Activated CD8-positive, alpha-beta memory T cell treated with anti-CD3 and anti-CD28 coated beads, Interleukin-2, amount 50 U/mL, for 24 hours (primary cell): Measurements from ENCODE around the gene STK11.

Experiments
- DNase-seq: peaks from one replicate; pipeline ENCODE4 v3.0.0-alpha.2; 2020; ENCODE audit errors: extremely low read depth

STK11 gene

GRCh38 chr19:1211494-1212234 lies 6.1 kb downstream of the STK11 start:
- no peak for DNase-seq

DNA sequence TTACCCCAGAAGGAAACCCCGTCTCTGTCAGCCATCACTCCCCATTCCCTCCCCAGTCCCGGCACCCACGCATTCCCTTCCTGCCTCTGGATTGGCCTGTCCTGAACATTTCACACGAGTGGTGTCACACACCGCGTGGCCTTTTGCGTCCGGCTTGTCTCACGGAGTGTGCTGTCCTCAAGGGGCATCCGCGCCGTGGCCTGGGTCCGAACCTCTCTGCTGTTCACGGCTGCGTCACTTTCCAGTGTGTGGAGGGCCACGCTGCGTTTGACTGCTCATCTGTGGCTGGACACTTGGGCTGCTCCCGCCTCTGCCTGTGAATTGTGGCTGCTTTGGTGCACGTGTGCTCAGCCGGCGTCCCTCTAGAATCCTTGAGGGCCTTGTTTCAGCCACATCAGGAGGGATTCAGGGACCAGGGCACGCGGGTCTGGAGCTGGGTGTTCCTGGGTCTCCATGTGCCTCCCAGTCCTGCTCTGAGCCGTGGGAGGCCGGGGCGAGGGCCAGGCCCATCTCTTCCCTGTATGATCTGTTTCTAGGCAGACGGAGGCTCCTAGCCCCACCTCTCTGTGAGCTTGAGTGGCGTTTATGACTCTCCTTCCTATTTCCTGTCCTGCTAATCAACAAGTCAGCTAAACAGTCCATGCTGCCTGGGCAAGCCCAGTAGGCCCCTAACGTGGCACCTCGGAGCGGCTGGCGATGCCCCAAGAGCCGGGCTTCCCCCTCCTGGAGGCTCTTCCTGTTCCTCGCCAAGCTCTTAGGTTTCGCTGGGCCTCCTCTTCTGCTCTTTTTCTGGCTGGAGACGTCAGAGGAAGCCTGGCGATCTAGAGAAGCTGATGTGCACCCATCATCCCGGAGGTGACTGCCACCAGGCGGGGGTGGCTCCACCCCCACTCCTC lies 8.1 kb downstream of the STK11 start:
- no peak for DNase-seq

GRCh38 chr19:1214299-1214861 lies 8.8 kb downstream of the STK11 start:
- DNase-seq: no peak

GRCh38 chr19:1214862-1215731 lies 9.5 kb downstream of the STK11 start:
- no peak for DNase-seq

DNA sequence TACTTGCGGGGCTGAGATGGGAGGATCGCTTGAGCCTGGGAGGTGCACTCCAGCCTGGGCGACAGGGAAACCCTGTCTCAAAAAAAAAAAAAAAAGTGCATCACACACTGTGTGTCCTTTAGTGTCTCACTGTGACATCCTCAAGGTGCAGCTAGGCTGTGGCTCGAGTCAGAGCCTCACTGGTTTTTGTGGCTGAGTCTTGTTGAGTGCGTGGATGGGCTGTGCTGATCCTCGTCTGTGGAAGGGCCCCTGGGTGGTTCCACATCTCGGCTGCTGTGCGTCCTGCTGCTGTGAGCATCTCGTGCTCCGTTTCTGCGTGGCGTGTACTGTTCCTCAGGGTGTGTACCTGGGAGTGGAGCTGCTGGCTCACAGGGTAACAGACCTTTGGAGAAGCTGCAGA lies 11.2 kb downstream of the STK11 start:
- DNase-seq: no peak

- DNase-seq: no peak
Observed at GRCh38 chr19:1217366-1217765, 11.8 kb downstream of the STK11 start.

DNA sequence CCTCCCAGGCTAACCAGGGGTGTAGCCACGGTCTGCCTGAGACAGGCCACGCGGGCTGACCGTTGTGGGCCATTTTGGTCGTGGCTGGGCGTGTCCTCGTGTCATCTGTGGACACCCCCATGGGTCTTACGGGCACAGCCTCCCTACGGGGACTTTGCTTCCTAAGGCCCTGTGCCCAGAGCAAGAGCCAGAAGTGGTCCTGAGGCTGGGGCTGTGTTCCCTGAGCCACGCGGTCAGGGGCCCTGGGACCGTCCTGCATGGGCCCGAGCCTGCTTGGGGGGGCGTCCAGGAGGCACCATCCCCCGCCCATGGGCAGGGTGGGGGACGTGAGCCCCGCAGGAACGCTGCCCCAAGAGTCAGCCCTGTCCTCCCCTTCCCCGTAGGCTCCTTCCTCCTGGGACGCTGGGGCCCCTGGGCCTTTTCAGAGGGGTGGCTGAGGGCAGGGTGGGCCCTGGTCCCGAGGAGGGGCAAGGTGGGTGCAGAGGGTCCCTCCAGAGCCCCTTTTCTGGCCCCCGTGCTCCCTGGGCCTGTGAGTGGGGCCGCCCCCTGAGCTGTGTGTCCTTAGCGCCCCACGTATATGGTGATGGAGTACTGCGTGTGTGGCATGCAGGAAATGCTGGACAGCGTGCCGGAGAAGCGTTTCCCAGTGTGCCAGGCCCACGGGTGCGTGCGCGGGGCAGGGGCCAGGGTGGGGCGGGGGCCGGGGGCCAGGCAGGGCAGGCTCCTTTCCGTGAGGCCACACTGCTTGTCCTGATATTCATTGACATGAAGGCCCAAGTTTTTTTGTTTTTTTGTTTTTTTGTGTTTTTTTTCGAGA lies 13.4 kb downstream of the STK11 start:
- DNase-seq: no peak

DNA sequence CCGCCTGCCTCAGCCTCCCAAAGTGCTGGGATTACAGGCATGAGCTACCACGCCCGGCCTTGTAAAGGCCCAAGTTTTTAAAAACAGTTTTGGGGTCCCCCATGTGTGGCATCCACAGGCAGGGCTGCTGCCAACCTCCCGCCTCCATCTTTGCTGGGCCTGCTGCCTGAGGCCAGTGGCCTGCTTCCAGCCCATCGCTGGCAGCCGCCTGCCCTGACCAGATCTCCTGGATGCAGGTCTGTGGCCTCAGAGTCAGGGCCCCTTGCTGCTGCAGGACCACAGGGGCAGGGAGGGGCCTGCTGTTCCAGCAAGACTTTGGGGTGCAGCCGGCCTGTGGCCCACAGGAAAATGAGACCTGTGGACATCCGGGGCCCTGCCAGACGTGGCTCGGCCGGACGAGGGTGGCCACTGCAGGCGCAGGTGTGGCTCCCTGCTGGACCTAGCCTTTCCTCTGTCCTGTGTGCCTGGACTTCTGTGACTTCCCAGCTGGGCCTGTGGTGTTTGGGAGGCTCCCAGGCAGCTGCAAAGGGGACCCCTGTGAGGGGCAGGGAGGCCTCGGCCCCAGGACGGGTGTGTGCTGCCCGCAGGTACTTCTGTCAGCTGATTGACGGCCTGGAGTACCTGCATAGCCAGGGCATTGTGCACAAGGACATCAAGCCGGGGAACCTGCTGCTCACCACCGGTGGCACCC lies 14.4 kb downstream of the STK11 start:
- DNase-seq: no peak

DNA sequence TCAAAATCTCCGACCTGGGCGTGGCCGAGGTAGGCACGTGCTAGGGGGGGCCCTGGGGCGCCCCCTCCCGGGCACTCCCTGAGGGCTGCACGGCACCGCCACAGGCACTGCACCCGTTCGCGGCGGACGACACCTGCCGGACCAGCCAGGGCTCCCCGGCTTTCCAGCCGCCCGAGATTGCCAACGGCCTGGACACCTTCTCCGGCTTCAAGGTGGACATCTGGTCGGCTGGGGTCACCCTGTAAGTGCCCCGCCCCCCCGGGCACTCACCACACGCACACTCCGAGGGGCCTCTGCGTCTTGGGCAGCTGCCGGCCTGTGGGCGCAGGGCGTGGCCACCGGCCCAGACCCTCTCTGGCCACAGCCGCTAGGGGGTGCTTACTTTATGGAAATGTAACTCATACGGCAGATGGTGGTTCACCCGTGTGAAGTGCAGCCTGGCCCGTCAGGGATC lies 14.9 kb downstream of the STK11 start:
- DNase-seq: no peak

- DNase-seq: no peak
Observed at GRCh38 chr19:1220976-1221903, 15.7 kb downstream of the STK11 start.

DNA sequence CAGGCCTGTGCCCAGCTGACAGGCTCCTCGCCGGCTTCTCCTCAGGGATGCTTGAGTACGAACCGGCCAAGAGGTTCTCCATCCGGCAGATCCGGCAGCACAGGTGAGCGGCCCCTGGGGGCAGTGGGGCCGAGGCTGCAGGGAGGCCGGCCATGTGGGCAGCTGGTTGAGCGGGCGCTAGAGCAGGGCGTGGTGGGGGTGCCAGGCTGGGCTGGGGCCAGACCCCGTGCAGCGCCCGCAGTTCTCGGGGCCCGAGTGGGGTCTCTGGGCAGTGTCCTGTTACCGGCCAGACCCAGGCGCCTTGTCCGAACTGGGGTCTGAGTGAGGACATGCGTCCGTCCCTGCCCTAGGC lies 16.3 kb downstream of the STK11 start:
- DNase-seq: no peak

GRCh38 chr19:1222394-1222793 lies 16.8 kb downstream of the STK11 start:
- DNase-seq: no peak

GRCh38 chr19:1223018-1223855 lies 17.7 kb downstream of the STK11 start:
- DNase-seq: no peak

DNA sequence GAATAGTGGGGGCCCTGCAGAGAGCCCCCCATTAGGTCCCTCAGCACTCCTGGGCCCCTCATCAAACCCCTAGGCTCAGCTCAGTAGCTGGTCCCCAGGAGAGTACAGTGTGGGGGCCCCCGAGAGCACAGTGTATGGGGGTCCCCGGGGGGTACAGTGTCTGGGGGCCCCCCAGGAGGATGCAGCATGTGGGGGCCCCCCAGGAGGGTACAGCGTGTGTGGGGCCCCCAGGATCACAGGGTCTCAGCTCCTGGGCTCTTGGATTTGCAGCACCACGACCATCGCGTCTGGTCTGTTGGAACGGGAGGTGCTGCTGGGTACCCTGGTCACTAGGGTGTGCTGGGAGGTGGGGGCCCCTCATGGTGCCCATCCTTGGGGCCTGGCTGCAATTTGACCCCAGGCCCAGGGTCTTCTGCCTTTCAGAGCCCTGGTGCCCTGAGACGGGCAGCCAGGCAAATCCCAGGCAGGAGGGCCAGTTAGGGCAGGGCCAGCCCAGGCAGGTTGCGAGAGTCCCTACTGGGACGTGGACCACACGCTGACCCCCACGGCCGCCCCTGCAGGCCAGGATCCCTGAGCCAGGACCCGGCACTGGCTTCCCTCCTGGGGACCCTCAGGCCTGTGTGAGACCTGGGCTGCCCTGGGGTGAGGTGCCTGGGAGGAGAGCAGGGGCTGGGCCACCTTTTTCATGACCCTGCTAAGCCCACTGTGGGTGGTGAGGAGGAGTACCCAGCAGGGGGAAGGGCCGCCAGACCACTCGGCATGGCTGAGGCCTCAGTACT lies 18.7 kb downstream of the STK11 start:
- DNase-seq: no peak

DNA sequence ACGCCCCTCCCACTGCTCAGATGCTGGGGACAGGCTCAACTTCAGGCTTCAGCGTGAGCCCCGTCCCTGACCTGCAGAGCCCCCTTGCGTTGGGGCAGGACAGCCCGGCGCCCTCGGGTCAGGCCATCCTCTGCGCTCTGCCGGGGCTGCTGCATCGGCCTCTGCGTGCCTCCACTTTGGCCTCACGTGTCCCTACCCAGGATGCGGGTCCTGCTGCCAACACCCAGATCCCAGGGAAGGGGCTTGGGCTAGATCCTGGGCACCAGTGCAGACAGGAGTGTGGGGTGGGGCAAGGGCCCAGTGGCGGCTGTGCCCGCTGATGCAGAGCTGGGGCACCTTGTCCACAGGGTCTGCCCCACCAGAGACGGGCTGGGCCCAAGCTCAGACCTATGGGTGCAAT lies 19.3 kb downstream of the STK11 start:
- DNase-seq: no peak

DNA sequence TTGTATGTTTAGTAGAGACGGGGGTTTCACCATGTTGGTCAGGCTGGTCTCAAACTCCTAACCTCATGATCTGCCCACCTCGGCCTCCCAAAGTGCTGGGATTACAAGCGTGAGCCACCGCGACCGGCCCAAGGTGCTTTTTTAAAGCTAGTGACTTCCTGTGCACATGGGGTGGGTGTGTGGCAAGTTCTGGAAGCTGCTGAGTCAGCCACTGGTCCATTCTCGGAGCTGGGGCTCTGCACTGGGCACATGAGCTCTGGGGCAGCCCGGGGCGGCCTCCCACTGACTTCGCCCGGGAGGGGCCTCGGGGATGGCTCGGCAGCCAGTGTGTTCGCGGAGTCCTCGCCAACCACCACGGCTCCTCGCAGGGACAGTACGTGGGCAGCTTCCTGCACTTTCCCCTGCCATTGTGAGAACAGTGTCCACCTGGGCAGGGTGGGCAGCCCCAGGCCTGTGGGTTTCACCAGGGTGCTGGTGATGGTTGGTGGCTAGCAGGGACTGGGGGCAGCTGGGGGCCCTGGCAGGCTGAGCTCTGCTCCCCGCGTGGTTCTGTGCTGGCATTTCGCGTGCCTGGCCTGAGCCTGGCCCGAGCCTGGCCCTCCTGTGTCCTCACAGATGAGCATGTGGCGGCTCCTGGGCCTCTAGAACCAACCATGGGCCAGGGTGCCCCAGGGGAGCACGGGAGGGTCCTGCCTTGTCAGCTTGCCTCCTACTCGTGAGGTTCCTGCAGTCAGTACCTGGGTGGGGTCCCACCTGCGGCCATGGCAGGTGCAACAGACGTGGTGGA lies 20.1 kb downstream of the STK11 start:
- no peak for DNase-seq

DNA sequence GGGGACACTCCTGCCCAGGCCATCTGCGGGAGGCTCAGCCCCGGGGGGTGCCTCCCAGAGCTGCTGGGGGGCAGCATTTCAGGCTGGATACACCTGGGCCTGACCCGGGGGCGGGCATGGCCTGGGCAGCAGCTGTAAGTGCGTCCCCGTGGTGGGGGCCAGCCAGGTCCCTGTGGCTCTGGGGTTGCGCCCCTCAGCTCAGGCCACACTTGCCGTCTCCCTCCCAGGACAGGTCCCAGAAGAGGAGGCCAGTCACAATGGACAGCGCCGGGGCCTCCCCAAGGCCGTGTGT lies 20.6 kb downstream of the STK11 start:
- no peak for DNase-seq
